Activated naive CD4-positive, alpha-beta T cell treated with anti-CD3 and anti-CD28 coated beads, Interleukin-2, amount 10 ng/mL, durations not matched to agents 7 days and 5 days (primary cell): ENCODE data around the gene RELN.

Source experiments
- CTCF ChIA-PET: fragments of 350-600 bp; sonication (Branson Sonifier 250); formaldehyde crosslinking; loops from one replicate; lab custom pipeline; 2021; ENCODE audit warnings: antibody characterized with exemption; lab: Charles Lee
- DNase-seq: peaks from one replicate; pipeline ENCODE4 v3.0.0-alpha.2; 2020
- H3K27ac Mint-ChIP-seq: one replicate; pipeline ENCODE4 v1.8.0; 2021; ENCODE audit warnings: mild to moderate bottlenecking, moderate library complexity, mixed read lengths
- H3K27me3 Mint-ChIP-seq: one replicate; pipeline ENCODE4 v1.8.0; 2021; ENCODE audit warnings: mild to moderate bottlenecking, mixed read lengths
- H3K36me3 Mint-ChIP-seq: one replicate; pipeline ENCODE4 v1.8.0; 2021; ENCODE audit warnings: mixed read lengths
- H3K4me1 Mint-ChIP-seq: one replicate; pipeline ENCODE4 v1.8.0; 2021; ENCODE audit warnings: mixed read lengths
- H3K4me3 Mint-ChIP-seq: one replicate; pipeline ENCODE4 v1.8.0; 2021; ENCODE audit warnings: mild to moderate bottlenecking, moderate library complexity, mixed read lengths
- H3K9me3 Mint-ChIP-seq: one replicate; pipeline ENCODE4 v1.8.0; 2021; ENCODE audit warnings: mixed read lengths

The RELN gene

GRCh38 chr7:103771294-103771693 is 218.2 kb downstream of the RELN start:
- Mint-ChIP-seq H3K27ac (no peak overlapping the region), H3K27me3 (no peaks in the 10 kb centered on the region), H3K4me3 (no peak overlapping the region), H3K9me3 (no peaks in the 10 kb centered on the region), H3K36me3 (no peaks in the 10 kb centered on the region), H3K4me1 (no peaks in the 10 kb centered on the region)
- no peak for DNase-seq
- CTCF ChIA-PET, result no interaction called here

- H3K4me1 Mint-ChIP-seq, result no peaks in the 10 kb centered on the region
- H3K36me3 Mint-ChIP-seq, result no peaks in the 10 kb centered on the region
- H3K27ac Mint-ChIP-seq, result no peak overlapping the region
- H3K4me3 Mint-ChIP-seq, result no peak overlapping the region
- H3K27me3 Mint-ChIP-seq, result no peaks in the 10 kb centered on the region
- no peaks in the 10 kb centered on the region for H3K9me3 Mint-ChIP-seq
- CTCF ChIA-PET, result no interaction called here
- DNase-seq, result no peak
Measured at GRCh38 chr7:103766660-103767059, 222.8 kb downstream of the RELN start.

DNA sequence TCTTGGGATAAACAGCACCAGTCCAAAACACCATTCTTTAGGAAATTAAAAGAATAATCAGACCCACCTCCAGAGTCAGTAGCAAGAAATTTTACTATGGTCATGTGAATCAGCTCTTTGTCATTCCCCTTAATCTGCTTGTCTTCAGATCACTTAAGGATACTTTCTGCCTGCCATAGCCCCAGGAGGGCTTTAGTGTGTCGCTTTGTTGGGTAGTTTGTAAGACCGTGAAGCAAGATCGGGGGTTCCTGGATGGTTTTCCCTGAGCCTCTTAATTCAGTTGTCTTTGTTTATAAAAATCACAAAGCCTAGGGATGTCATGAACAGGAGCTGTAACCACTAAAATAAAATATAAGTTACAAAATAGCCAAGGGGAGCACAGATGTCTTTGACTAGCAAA is 223.6 kb downstream of the RELN start:
- Mint-ChIP-seq H3K4me3 (no peak overlapping the region), H3K9me3 (no peaks in the 10 kb centered on the region), H3K27ac (no peak overlapping the region), H3K36me3 (no peaks in the 10 kb centered on the region), H3K27me3 (no peaks in the 10 kb centered on the region), H3K4me1 (no peaks in the 10 kb centered on the region)
- DNase-seq, result no peak
- CTCF ChIA-PET, result no interaction called here

DNA sequence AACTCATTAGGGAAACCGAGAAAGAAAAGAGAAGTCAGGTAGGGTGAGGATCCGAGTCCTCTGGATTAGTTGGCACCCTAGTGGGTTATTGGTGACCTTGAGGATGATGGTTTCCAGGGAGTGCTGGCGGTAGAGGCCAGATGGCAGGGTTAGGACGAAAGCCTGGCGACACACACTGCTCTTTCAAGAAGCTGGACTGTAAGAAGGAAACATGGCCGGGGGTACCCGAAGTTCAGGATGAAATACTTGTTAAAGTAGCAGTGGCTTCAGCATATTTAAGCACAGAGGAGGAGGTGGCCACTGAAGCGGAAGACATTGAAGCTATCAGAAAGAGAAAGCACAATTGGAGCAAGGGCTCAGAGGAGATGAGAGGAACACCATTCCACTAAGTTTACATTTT is 224.6 kb downstream of the RELN start:
- Mint-ChIP-seq H3K27me3 (no peaks in the 10 kb centered on the region), H3K4me1 (no peaks in the 10 kb centered on the region), H3K4me3 (no peak overlapping the region), H3K36me3 (no peaks in the 10 kb centered on the region), H3K27ac (no peak overlapping the region), H3K9me3 (no peaks in the 10 kb centered on the region)
- DNase-seq, result no peak
- CTCF ChIA-PET, result no interaction called here

GRCh38 chr7:103762877-103763276 is 226.6 kb downstream of the RELN start:
- no peaks in the 10 kb centered on the region for H3K27me3 Mint-ChIP-seq
- H3K4me3 Mint-ChIP-seq, result no peak overlapping the region
- no peaks in the 10 kb centered on the region for H3K36me3 Mint-ChIP-seq
- no peak overlapping the region for H3K27ac Mint-ChIP-seq
- H3K9me3 Mint-ChIP-seq, result no peaks in the 10 kb centered on the region
- no peaks in the 10 kb centered on the region for H3K4me1 Mint-ChIP-seq
- DNase-seq, result no peak
- CTCF ChIA-PET, result no interaction called here

DNA sequence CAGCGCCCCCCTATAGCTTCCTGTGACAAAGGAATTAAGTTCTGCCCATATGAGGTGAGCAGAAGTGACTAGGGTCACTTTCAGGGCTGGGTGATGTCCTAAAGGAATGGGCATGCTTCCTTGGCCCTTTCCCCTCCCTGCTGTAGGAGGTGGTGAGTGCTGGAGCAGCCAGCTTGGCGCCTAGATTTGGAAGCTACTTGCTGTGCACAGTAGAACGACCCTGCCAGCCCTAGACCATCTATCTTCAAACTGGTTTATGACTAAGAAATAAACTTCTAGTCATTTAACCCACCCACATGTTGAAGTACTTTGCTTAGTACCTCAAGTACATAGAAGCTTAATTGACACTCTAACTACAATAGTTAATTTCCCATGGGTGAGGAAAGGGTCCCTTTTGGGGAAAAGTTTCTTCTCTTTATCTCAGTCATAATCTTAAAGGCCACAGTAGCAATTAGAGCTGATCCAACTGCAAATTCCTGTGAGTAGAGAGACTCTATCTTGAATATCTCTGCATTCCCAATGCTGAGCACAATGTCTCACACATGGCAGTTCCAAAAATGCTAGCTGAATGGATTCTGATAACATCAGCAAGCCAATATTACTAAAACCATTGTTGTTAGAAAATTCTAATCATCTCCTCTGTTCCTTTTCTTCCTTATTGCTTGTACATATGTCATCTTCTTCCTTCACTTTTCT is 227.2 kb downstream of the RELN start:
- no peak for DNase-seq
- CTCF ChIA-PET, result no interaction called here
- H3K9me3 Mint-ChIP-seq, result no peaks in the 10 kb centered on the region

GRCh38 chr7:103752995-103753394 is 236.5 kb downstream of the RELN start:
- Mint-ChIP-seq H3K9me3 (no peaks in the 10 kb centered on the region), H3K27me3 (no peaks in the 10 kb centered on the region), H3K4me1 (no peaks in the 10 kb centered on the region), H3K36me3 (no peaks in the 10 kb centered on the region), H3K4me3 (no peak overlapping the region), H3K27ac (no peak overlapping the region)
- CTCF ChIA-PET, result no interaction called here
- DNase-seq, result no peak

More for the DNA sequence above, 227.2 kb downstream of the RELN start:
- H3K36me3 Mint-ChIP-seq, result no peaks in the 10 kb centered on the region
- H3K4me1 Mint-ChIP-seq, result no peaks in the 10 kb centered on the region
- H3K4me3 Mint-ChIP-seq, result no peak overlapping the region
- H3K27me3 Mint-ChIP-seq, result no peaks in the 10 kb centered on the region
- no peak overlapping the region for H3K27ac Mint-ChIP-seq

DNA sequence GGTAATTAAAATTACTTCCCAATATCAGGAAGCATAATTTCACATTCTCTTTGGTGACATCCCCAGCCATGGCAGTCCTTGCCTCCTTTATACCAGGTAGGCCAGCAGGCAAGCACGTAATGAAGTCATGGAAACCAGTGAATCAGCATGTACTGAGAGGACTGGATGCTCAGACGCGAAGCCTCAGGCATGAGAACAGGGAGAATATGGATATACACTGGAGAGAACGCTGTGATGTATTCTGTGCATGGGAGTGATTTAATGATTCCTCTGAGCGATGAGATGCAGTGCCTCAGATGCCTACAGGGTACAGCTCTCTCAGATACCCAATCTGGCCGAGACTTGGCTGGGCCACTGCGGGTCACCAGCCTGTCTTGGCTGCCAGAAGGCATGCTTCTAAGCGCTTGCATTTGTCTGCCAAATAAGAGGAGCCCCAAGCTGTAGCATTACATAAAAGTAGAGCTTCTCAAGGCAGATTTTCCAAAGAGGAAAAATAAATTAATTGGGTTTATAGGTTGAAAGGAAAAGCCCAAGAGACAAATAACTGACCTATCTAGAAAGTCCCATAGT is 238.1 kb downstream of the RELN start:
- no peak overlapping the region for H3K27ac Mint-ChIP-seq
- H3K9me3 Mint-ChIP-seq, result no peaks in the 10 kb centered on the region
- H3K27me3 Mint-ChIP-seq, result no peaks in the 10 kb centered on the region
- no peak for DNase-seq
- no peaks in the 10 kb centered on the region for H3K4me1 Mint-ChIP-seq
- CTCF ChIA-PET, result no interaction called here
- no peak overlapping the region for H3K4me3 Mint-ChIP-seq
- no peaks in the 10 kb centered on the region for H3K36me3 Mint-ChIP-seq

DNA sequence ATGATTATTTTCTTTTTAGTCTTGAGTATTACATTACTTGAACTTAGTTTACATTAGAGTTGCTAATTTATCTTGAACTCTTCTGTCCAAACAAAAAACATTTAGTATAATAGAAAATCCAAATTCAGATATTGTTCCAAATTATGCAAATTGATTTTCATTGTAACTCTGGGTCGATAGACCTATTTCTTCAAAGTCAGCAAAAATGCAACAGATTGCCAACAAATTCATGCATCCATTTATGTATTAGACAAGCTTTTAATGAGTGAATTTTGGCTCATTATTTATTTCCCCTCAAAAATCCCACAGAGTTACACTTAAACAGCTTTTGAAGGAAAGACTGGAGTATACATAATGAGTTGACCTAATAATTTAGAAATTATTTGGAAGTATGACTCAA is 240.8 kb downstream of the RELN start:
- CTCF ChIA-PET, result no interaction called here
- Mint-ChIP-seq H3K9me3 (no peaks in the 10 kb centered on the region), H3K4me1 (no peaks in the 10 kb centered on the region), H3K4me3 (no peak overlapping the region), H3K36me3 (no peaks in the 10 kb centered on the region), H3K27me3 (no peaks in the 10 kb centered on the region), H3K27ac (no peak overlapping the region)
- DNase-seq, result no peak

GRCh38 chr7:103735377-103735776 is 254.1 kb downstream of the RELN start:
- no peak overlapping the region for H3K27ac Mint-ChIP-seq
- H3K4me1 Mint-ChIP-seq, result no peaks in the 10 kb centered on the region
- no peaks in the 10 kb centered on the region for H3K36me3 Mint-ChIP-seq
- H3K4me3 Mint-ChIP-seq, result no peak overlapping the region
- no peak for DNase-seq
- CTCF ChIA-PET, result no interaction called here
- H3K9me3 Mint-ChIP-seq, result no peaks in the 10 kb centered on the region
- H3K27me3 Mint-ChIP-seq, result no peaks in the 10 kb centered on the region

DNA sequence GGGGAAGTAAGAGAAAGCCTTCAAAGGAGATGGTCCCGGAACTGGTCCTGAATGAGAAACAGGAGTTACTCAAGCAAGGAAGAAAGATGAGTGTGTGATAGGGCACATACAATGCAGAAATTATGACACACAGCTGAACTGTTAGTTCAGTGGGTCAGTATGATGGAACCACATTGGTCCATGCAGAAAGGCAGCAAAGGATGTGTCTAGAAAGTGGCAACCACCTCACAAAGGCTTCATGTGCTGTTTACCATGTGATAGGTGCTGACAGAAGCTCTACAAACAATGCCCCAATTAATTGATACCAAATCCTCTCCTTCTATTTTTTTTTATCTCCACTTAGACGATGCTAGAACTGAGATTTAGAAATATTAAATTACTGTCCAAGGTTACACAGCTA is 258.3 kb downstream of the RELN start:
- H3K27ac Mint-ChIP-seq, result no peak overlapping the region
- no peak overlapping the region for H3K4me3 Mint-ChIP-seq
- no peaks in the 10 kb centered on the region for H3K27me3 Mint-ChIP-seq
- H3K4me1 Mint-ChIP-seq, result no peaks in the 10 kb centered on the region
- no peaks in the 10 kb centered on the region for H3K36me3 Mint-ChIP-seq
- CTCF ChIA-PET, result no interaction called here
- no peaks in the 10 kb centered on the region for H3K9me3 Mint-ChIP-seq
- DNase-seq, result no peak

DNA sequence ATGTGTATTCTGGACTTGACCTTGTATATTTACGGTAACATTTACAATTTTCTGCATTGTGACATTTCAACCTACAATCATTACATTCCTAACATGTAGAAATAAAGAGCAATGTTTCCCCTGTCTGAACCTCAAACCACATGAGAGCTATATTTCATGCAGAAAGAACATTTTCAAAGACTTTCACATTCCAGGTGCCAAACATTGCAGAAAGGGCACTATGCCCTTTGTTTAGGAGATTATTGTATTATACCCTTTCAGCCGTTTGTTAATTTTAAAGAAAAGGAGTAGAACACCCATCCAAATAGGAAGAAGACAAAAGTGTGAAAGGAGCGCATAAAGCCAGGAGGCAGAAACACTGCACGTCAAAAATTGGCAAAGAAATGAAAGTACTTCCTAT is 260.4 kb downstream of the RELN start:
- Mint-ChIP-seq H3K4me1 (no peaks in the 10 kb centered on the region), H3K4me3 (no peak overlapping the region), H3K27ac (no peak overlapping the region), H3K27me3 (no peaks in the 10 kb centered on the region), H3K9me3 (no peaks in the 10 kb centered on the region), H3K36me3 (no peaks in the 10 kb centered on the region)
- no peak for DNase-seq
- CTCF ChIA-PET, result no interaction called here

GRCh38 chr7:103727982-103728610 is 261.4 kb downstream of the RELN start:
- no peaks in the 10 kb centered on the region for H3K36me3 Mint-ChIP-seq
- no peaks in the 10 kb centered on the region for H3K27me3 Mint-ChIP-seq
- no peak for DNase-seq
- H3K9me3 Mint-ChIP-seq, result no peaks in the 10 kb centered on the region
- CTCF ChIA-PET, result no interaction called here
- H3K4me1 Mint-ChIP-seq, result no peaks in the 10 kb centered on the region
- no peak overlapping the region for H3K27ac Mint-ChIP-seq
- H3K4me3 Mint-ChIP-seq, result no peak overlapping the region

- DNase-seq, result no peak
- no peaks in the 10 kb centered on the region for H3K27me3 Mint-ChIP-seq
- H3K4me3 Mint-ChIP-seq, result no peak overlapping the region
- no peaks in the 10 kb centered on the region for H3K4me1 Mint-ChIP-seq
- CTCF ChIA-PET, result no interaction called here
- no peak overlapping the region for H3K27ac Mint-ChIP-seq
- H3K36me3 Mint-ChIP-seq, result no peaks in the 10 kb centered on the region
- no peaks in the 10 kb centered on the region for H3K9me3 Mint-ChIP-seq
Measured at GRCh38 chr7:103719070-103719469, 270.4 kb downstream of the RELN start.

GRCh38 chr7:103718482-103719061 is 270.9 kb downstream of the RELN start:
- Mint-ChIP-seq H3K4me3 (no peak overlapping the region), H3K9me3 (no peaks in the 10 kb centered on the region), H3K36me3 (no peaks in the 10 kb centered on the region), H3K27ac (no peak overlapping the region), H3K4me1 (no peaks in the 10 kb centered on the region), H3K27me3 (no peaks in the 10 kb centered on the region)
- no peak for DNase-seq
- CTCF ChIA-PET, result no interaction called here
